ENCODE measurements around the gene FBXO21. TPM values are rescaled to one million over a fixed set of nuclear protein-coding genes. Genes with fewer than 3 reads are reported as not detected.
A peak's percentile ranks its signal among the peaks of the same experiment; 100 is the strongest.

The FBXO21 gene
- total RNA-seq, 6 donors from 2014 or later, result 38.2 to 122 (median 59.0) TPM

- DNase-seq (no peak), ATAC-seq (ENCODE audit: low FRiP score in 2 of 2) (no peak)
- H3K9me3 ChIP-seq, result no peaks in the 10 kb centered on the region
- H3K27ac ChIP-seq, result no peak overlapping the region
- H3K4me1 ChIP-seq, result peaks cover 0 to 10% (median 0%) of the 10 kb centered on the region in 4 donors
- H3K36me3 ChIP-seq, result no peaks in the 10 kb centered on the region
- H3K4me3 ChIP-seq, result no peak overlapping the region
- no peak for TF ChIP-seq POLR2AphosphoS5 (IDR thresholded peaks at IDR 0.05)
- TF ChIP-seq CTCF (IDR thresholded peaks at IDR 0.05), result no peak
- no peak for TF ChIP-seq POLR2A (IDR thresholded peaks at IDR 0.05)
- no peak for TF ChIP-seq EP300 (IDR thresholded peaks at IDR 0.05)
- no peaks in the 10 kb centered on the region for H3K27me3 ChIP-seq
- WGBS, 2 donors, result 69 to 79% methylated on average over 7 to 8 of the region's 8 CpGs
Measured at GRCh38 chr12:117124421-117125271, 65.6 kb downstream of the FBXO21 start.

- 68 to 79% methylated on average over 3 of the region's 3 CpGs for WGBS, 2 donors
- no peak for ATAC-seq (ENCODE audit: low FRiP score in 2 of 2)
Measured at GRCh38 chr12:117121441-117121840, 68.8 kb downstream of the FBXO21 start.

GRCh38 chr12:117120787-117121186 is 69.5 kb downstream of the FBXO21 start:
- Histone ChIP-seq H3K27me3 (no peaks in the 10 kb centered on the region), H3K9me3 (no peaks in the 10 kb centered on the region), H3K4me1 (peaks cover 5 to 28% (median 13%) of the 10 kb centered on the region in 4 donors), H3K27ac (no peak overlapping the region), H3K4me3 (no peak overlapping the region), H3K36me3 (no peaks in the 10 kb centered on the region)
- no peak for DNase-seq
- TF ChIP-seq POLR2A (IDR thresholded peaks at IDR 0.05), result no peak
- TF ChIP-seq EP300 (IDR thresholded peaks at IDR 0.05), result no peak
- no peak for TF ChIP-seq CTCF (IDR thresholded peaks at IDR 0.05)
- no peak for TF ChIP-seq POLR2AphosphoS5 (IDR thresholded peaks at IDR 0.05)
- 56 to 65% methylated on average over 8 to 9 of the region's 9 CpGs for WGBS, 2 donors
- ATAC-seq (ENCODE audit: low FRiP score in 2 of 2), result no peak

More at GRCh38 chr12:117121441-117121840, 68.8 kb downstream of the FBXO21 start:
- Histone ChIP-seq H3K4me3 (no peak overlapping the region), H3K27ac (no peak overlapping the region), H3K36me3 (no peaks in the 10 kb centered on the region), H3K9me3 (no peaks in the 10 kb centered on the region), H3K27me3 (no peaks in the 10 kb centered on the region), H3K4me1 (peaks cover 5 to 28% (median 13%) of the 10 kb centered on the region in 4 donors)
- TF ChIP-seq EP300 (IDR thresholded peaks at IDR 0.05) (no peak), POLR2A (IDR thresholded peaks at IDR 0.05) (no peak), POLR2AphosphoS5 (IDR thresholded peaks at IDR 0.05) (no peak), CTCF (IDR thresholded peaks at IDR 0.05) (no peak)
- no peak for DNase-seq

GRCh38 chr12:117119592-117120198 is 70.6 kb downstream of the FBXO21 start:
- H3K27me3 ChIP-seq, result no peaks in the 10 kb centered on the region
- no peak overlapping the region for H3K4me3 ChIP-seq
- H3K27ac ChIP-seq, result no peak overlapping the region
- WGBS, 2 donors, result 60 to 64% methylated on average over 3 to 6 of the region's 6 CpGs
- H3K36me3 ChIP-seq, result no peaks in the 10 kb centered on the region
- ATAC-seq (ENCODE audit: low FRiP score in 2 of 2), result peak in 1 of 2 donors; percentile 44
- no peaks in the 10 kb centered on the region for H3K9me3 ChIP-seq
- H3K4me1 ChIP-seq, result peaks cover 5 to 28% (median 13%) of the 10 kb centered on the region in 4 donors
- no peak for DNase-seq
- TF ChIP-seq EP300 (IDR thresholded peaks at IDR 0.05), result no peak
- peak; percentile 47 to 68 (median 60) for TF ChIP-seq CTCF (IDR thresholded peaks at IDR 0.05)

Data from upper lobe of left lung (tissue), 6 donors.